Activated CD8-positive, alpha-beta memory T cell treated with anti-CD3 and anti-CD28 coated beads, Interleukin-2, amount 10 ng/mL, durations not matched to agents 7 days and 5 days (primary cell): ENCODE data around the gene BTNL8. TPM values are rescaled to one million over a fixed set of nuclear protein-coding genes. Genes with fewer than 3 reads are reported as not detected.

Experiments
- ATAC-seq: fragments of 150-1000 bp; cut with Tn5 transposase; one replicate; pipeline ENCODE4 v1.10.0; 2021; ENCODE audit warnings: moderate library complexity
- CTCF ChIA-PET: fragments of 350-600 bp; sonication (Branson Sonifier 250); formaldehyde crosslinking; loops from one replicate; lab custom pipeline; 2021; ENCODE audit warnings: antibody characterized with exemption; lab: Charles Lee
- DNase-seq: peaks from one replicate; pipeline ENCODE4 v3.0.0-alpha.2; 2020
- H3K27ac Mint-ChIP-seq: one replicate; pipeline ENCODE4 v1.8.0; 2021; ENCODE audit warnings: mild to moderate bottlenecking, mixed read lengths
- H3K27me3 Mint-ChIP-seq: one replicate; pipeline ENCODE4 v1.8.0; 2021; ENCODE audit warnings: mixed read lengths
- H3K36me3 Mint-ChIP-seq: one replicate; pipeline ENCODE4 v1.8.0; 2021; ENCODE audit warnings: mild to moderate bottlenecking, mixed read lengths
- H3K4me1 Mint-ChIP-seq: one replicate; pipeline ENCODE4 v1.8.0; 2021; ENCODE audit warnings: mixed read lengths
- H3K4me3 Mint-ChIP-seq: one replicate; pipeline ENCODE4 v1.8.0; 2021; ENCODE audit warnings: mild to moderate bottlenecking, moderate library complexity, mixed read lengths
- H3K9me3 Mint-ChIP-seq: one replicate; pipeline ENCODE4 v1.8.0; 2022; ENCODE audit warnings: low read depth, mixed read lengths
- total RNA-seq, 2 experiments: library from RNA; stranded (reverse); gene quantifications; one replicate each; pipeline ENCODE4 v1.2.3, GENCODE V29; 2021

Gene BTNL8
- total RNA-seq, 2 experiments from 2014 or later = 1.7 TPM; not detected in 1

DNA sequence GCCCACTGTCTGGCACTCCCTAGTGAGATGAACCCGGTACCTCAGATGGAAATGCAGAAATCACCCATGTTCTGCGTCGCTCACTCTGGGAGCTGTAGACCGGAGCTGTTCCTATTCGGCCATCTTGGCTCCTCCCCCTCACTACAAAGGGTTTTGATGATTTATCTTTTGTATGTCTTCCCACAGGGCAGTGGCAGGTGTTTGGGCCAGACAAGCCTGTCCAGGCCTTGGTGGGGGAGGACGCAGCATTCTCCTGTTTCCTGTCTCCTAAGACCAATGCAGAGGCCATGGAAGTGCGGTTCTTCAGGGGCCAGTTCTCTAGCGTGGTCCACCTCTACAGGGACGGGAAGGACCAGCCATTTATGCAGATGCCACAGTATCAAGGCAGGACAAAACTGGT lies 9.4 kb downstream of the BTNL8 start:
- H3K4me1 Mint-ChIP-seq = peaks cover 18% of the 10 kb centered on the region
- peaks cover 2% of the 10 kb centered on the region for H3K36me3 Mint-ChIP-seq
- no peak for ATAC-seq
- CTCF ChIA-PET = no interaction called here
- DNase-seq = no peak
- no peaks in the 10 kb centered on the region for H3K9me3 Mint-ChIP-seq
- no peak overlapping the region for H3K27ac Mint-ChIP-seq
- no peak overlapping the region for H3K4me3 Mint-ChIP-seq
- peaks cover 14% of the 10 kb centered on the region for H3K27me3 Mint-ChIP-seq

- peak; percentile 36 for ATAC-seq
- H3K4me3 Mint-ChIP-seq = no peak overlapping the region
- H3K9me3 Mint-ChIP-seq = no peaks in the 10 kb centered on the region
- no peak for DNase-seq
- H3K27me3 Mint-ChIP-seq = peaks cover 14% of the 10 kb centered on the region
- peaks cover 2% of the 10 kb centered on the region for H3K36me3 Mint-ChIP-seq
- H3K4me1 Mint-ChIP-seq = peaks cover 18% of the 10 kb centered on the region
- CTCF ChIA-PET = no interaction called here
- peak overlapping the region; percentile 18 for H3K27ac Mint-ChIP-seq
These were observed 10.2 kb downstream of the BTNL8 start for GRCh38 chr5:180908998-180909731.

- no peak for DNase-seq
- H3K9me3 Mint-ChIP-seq = no peaks in the 10 kb centered on the region
- H3K4me3 Mint-ChIP-seq = no peak overlapping the region
- H3K4me1 Mint-ChIP-seq = peaks cover 18% of the 10 kb centered on the region
- peak; percentile 20 for ATAC-seq
- H3K27me3 Mint-ChIP-seq = peaks cover 14% of the 10 kb centered on the region
- peak overlapping the region; percentile 13 for H3K27ac Mint-ChIP-seq
- CTCF ChIA-PET = no interaction called here
- peaks cover 2% of the 10 kb centered on the region for H3K36me3 Mint-ChIP-seq
These were observed 10.8 kb downstream of the BTNL8 start for GRCh38 chr5:180909782-180910181.

- Mint-ChIP-seq H3K4me3 (no peak overlapping the region), H3K27ac (peak overlapping the region; percentile 13), H3K27me3 (peaks cover 14% of the 10 kb centered on the region), H3K9me3 (no peaks in the 10 kb centered on the region), H3K4me1 (peaks cover 18% of the 10 kb centered on the region), H3K36me3 (peaks cover 2% of the 10 kb centered on the region)
- CTCF ChIA-PET = interaction anchor here (1.5 kb wide), 1 partner anchor 126 kb away, joined by 3 read pairs; no protein-coding TSS in a partner anchor
- no peak for ATAC-seq
- no peak for DNase-seq
These were observed 11.2 kb downstream of the BTNL8 start for GRCh38 chr5:180910182-180910581.

DNA sequence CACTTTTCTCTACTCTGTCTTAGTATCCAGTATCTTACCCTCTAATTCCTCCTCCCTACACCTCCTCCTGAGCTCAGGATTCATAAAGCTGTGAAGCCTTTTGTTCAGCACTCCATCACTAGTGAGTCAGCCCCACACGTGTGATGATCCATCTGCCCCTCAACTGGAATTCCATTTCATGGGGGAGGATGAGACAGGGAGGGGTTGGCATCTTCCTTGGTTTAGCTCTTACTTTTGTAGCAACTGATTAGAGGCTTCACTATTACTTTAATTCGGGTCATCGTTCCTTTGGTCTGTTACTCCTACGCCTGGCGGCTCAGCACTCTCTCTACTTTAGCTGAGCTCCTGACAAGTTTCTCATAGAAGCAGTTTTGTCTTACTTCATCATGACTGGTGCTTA lies 11.8 kb downstream of the BTNL8 start:
- no peaks in the 10 kb centered on the region for H3K9me3 Mint-ChIP-seq
- H3K4me3 Mint-ChIP-seq = no peak overlapping the region
- H3K27me3 Mint-ChIP-seq = peaks cover 13% of the 10 kb centered on the region
- ATAC-seq = no peak
- H3K36me3 Mint-ChIP-seq = peaks cover 2% of the 10 kb centered on the region
- no peak for DNase-seq
- H3K4me1 Mint-ChIP-seq = peaks cover 18% of the 10 kb centered on the region
- H3K27ac Mint-ChIP-seq = no peak overlapping the region
- CTCF ChIA-PET = interaction anchor here (1.5 kb wide), 1 partner anchor 126 kb away, joined by 3 read pairs; no protein-coding TSS in a partner anchor

- Mint-ChIP-seq H3K27me3 (peaks cover 16% of the 10 kb centered on the region), H3K9me3 (no peaks in the 10 kb centered on the region), H3K27ac (no peak overlapping the region), H3K4me1 (peaks cover 9% of the 10 kb centered on the region), H3K36me3 (peaks cover 2% of the 10 kb centered on the region), H3K4me3 (no peak overlapping the region)
- CTCF ChIA-PET = no interaction called here
- ATAC-seq (no peak), DNase-seq (no peak)
These were observed 15.7 kb downstream of the BTNL8 start for GRCh38 chr5:180914646-180915045.

DNA sequence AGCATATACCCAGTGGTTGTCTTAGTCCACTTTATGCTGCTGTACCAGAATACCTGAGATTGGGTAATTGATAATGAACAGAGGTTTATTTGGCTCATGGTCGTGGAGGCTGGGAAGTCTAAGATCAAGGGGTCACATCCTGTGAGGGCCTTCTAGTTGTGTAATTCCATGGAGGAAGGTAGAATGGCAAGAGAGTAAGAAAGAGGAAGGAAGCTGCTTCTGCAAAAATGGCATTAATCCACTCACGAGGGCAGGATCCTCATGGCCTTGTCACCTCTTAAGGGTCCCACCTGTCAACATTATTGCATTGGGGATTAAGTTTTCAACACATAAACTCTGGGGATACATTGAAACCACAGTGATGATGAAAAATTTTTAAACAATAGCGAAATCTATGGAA lies 17.0 kb downstream of the BTNL8 start:
- Mint-ChIP-seq H3K4me3 (no peak overlapping the region), H3K27me3 (peaks cover 12% of the 10 kb centered on the region), H3K27ac (no peak overlapping the region), H3K4me1 (no peaks in the 10 kb centered on the region), H3K36me3 (peaks cover 2% of the 10 kb centered on the region), H3K9me3 (no peaks in the 10 kb centered on the region)
- no peak for ATAC-seq
- CTCF ChIA-PET = no interaction called here
- no peak for DNase-seq

GRCh38 chr5:180918380-180918779 lies 19.4 kb downstream of the BTNL8 start:
- Mint-ChIP-seq H3K9me3 (peaks cover 8% of the 10 kb centered on the region), H3K4me1 (no peaks in the 10 kb centered on the region), H3K36me3 (peaks cover 7% of the 10 kb centered on the region), H3K27me3 (peaks cover 18% of the 10 kb centered on the region), H3K27ac (no peak overlapping the region), H3K4me3 (no peak overlapping the region)
- CTCF ChIA-PET = no interaction called here
- DNase-seq (no peak), ATAC-seq (no peak)

- DNase-seq (no peak), ATAC-seq (no peak)
- peaks cover 23% of the 10 kb centered on the region for H3K27me3 Mint-ChIP-seq
- H3K36me3 Mint-ChIP-seq = peaks cover 7% of the 10 kb centered on the region
- H3K4me1 Mint-ChIP-seq = no peaks in the 10 kb centered on the region
- H3K4me3 Mint-ChIP-seq = no peak overlapping the region
- peaks cover 8% of the 10 kb centered on the region for H3K9me3 Mint-ChIP-seq
- H3K27ac Mint-ChIP-seq = no peak overlapping the region
- CTCF ChIA-PET = no interaction called here
These were observed 21.8 kb downstream of the BTNL8 start for GRCh38 chr5:180920710-180921109.

- H3K36me3 Mint-ChIP-seq = peaks cover 7% of the 10 kb centered on the region
- H3K27ac Mint-ChIP-seq = no peak overlapping the region
- CTCF ChIA-PET = no interaction called here
- H3K4me1 Mint-ChIP-seq = no peaks in the 10 kb centered on the region
- no peak for DNase-seq
- H3K27me3 Mint-ChIP-seq = peaks cover 32% of the 10 kb centered on the region
- peaks cover 8% of the 10 kb centered on the region for H3K9me3 Mint-ChIP-seq
- H3K4me3 Mint-ChIP-seq = no peak overlapping the region
- ATAC-seq = no peak
These were observed 24.0 kb downstream of the BTNL8 start for GRCh38 chr5:180922932-180923331.

DNA sequence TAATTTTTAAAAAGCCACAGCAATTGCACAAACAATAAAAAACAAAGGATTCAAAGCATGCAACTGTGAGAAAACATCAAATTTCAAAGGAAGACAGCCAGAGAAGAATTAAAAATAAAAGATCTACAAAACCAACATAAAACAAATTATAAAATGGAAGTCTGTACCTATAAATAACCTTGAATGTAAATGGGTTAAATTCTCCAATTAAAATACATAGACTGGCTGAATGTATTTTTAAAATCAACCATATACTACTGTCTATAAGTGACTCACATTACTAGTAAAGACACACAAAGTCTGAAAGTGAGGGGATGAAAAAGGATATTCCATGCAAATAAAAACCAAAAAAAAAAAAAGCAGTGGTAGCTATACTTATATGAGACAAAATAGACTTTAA lies 33.7 kb downstream of the BTNL8 start:
- Mint-ChIP-seq H3K4me1 (no peaks in the 10 kb centered on the region), H3K4me3 (no peak overlapping the region), H3K36me3 (no peaks in the 10 kb centered on the region), H3K27ac (no peak overlapping the region), H3K27me3 (peaks cover 22% of the 10 kb centered on the region), H3K9me3 (no peaks in the 10 kb centered on the region)
- ATAC-seq (no peak), DNase-seq (no peak)
- CTCF ChIA-PET = no interaction called here

DNA sequence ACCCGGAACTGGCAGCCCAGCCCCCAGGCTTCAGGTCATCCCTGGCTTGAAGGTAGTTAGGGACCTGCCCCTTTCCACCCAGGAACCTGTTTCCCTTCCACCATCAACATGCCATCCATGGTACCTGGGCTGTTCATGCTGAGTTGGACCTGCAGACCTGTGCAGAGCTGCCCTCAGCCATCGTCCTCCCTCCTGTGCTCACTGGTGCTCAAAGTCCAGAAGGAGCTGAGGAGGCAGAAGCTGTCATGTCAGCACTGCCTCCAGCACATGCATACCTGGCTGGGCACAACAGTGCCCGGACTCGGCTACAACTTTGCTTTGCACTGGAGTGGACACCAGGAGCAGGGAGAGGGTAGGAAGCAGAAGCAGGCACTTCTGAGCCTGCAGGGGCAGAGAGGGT lies 36.2 kb downstream of the BTNL8 start:
- Mint-ChIP-seq H3K27me3 (peaks cover 22% of the 10 kb centered on the region), H3K36me3 (no peaks in the 10 kb centered on the region), H3K4me1 (no peaks in the 10 kb centered on the region), H3K27ac (no peak overlapping the region), H3K9me3 (peaks cover 4% of the 10 kb centered on the region), H3K4me3 (no peak overlapping the region)
- DNase-seq (no peak), ATAC-seq (no peak)
- CTCF ChIA-PET = no interaction called here

DNA sequence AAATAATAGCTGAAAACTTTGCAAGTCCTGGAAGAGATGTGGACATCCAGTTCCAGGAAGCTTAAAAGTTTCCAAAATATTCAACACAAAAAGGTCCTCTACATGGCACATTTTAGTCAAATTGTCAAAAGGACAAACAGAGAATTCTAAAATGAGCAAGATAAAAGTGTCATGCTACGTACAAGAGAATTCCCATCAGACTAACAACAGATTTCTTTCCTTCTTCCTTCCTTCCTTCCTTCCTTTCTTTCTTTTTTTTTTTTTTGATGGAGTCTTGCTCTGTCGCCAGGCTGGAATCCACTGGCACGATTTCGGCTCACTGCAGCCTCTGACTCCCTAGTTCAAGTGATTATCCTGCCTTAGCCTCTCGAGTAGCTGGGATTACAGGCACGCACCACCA lies 39.3 kb downstream of the BTNL8 start:
- H3K27me3 Mint-ChIP-seq = peaks cover 32% of the 10 kb centered on the region
- CTCF ChIA-PET = no interaction called here
- no peak overlapping the region for H3K4me3 Mint-ChIP-seq

GRCh38 chr5:180950291-180950949 lies 51.5 kb downstream of the BTNL8 start:
- no peak overlapping the region for H3K27ac Mint-ChIP-seq
- DNase-seq (no peak), ATAC-seq (no peak)
- H3K9me3 Mint-ChIP-seq = no peaks in the 10 kb centered on the region
- H3K27me3 Mint-ChIP-seq = peaks cover 3% of the 10 kb centered on the region
- H3K4me1 Mint-ChIP-seq = peaks cover 3% of the 10 kb centered on the region
- CTCF ChIA-PET = no interaction called here
- no peak overlapping the region for H3K4me3 Mint-ChIP-seq
- no peaks in the 10 kb centered on the region for H3K36me3 Mint-ChIP-seq

More for the DNA sequence above, 39.3 kb downstream of the BTNL8 start:
- DNase-seq (no peak), ATAC-seq (no peak)
- H3K36me3 Mint-ChIP-seq = no peaks in the 10 kb centered on the region
- no peak overlapping the region for H3K27ac Mint-ChIP-seq
- H3K9me3 Mint-ChIP-seq = peaks cover 4% of the 10 kb centered on the region
- no peaks in the 10 kb centered on the region for H3K4me1 Mint-ChIP-seq
